ENCODE results near the gene SELENOI.
"Not testable (repeated sequence)": the region's sequence is repeated elsewhere in the genome, so short reads cannot be mapped to it uniquely, and the experiment has no call there.

SELENOI gene

GRCh38 chr2:26359886-26360473, 14.0 kb downstream of the SELENOI start:
- DNase-seq = no peak

DNA sequence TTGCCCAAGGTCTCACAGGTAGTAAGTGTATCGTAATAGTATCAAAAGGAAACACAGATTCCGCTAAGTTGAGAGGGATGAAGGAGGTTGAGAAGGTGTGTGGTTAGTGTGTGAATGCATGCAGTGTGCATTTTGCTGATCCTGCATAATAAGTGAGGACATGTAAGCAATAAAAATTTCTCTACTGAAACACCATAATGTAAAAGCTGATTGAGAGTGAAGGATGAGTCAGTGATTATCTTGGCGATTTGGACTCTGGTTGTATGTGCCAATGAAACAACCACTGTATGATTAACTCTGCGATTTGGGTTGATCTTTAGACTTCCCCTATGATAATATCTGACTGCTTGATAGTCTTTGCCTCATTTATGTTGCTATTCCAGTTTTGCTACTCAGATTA, 17.4 kb downstream of the SELENOI start:
- no peak for DNase-seq

- DNase-seq = no peak
These were observed 18.0 kb downstream of the SELENOI start for GRCh38 chr2:26363958-26364357.

DNA sequence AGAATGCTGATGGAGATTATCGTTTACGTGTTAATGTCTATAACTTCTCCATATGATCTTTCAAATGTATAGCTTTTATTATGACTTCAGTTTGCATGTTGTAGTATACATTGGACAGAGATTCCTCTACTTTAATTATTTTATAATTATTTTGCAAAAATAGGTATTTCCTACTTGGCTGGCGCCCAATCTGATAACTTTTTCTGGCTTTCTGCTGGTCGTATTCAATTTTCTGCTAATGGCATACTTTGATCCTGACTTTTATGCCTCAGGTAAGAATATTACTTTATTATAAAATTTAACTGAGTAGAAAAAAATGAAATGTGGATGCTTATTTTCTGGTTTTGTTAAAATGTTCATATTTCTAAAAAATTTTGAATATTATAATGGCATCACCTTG, 18.7 kb downstream of the SELENOI start:
- no peak for DNase-seq

DNA sequence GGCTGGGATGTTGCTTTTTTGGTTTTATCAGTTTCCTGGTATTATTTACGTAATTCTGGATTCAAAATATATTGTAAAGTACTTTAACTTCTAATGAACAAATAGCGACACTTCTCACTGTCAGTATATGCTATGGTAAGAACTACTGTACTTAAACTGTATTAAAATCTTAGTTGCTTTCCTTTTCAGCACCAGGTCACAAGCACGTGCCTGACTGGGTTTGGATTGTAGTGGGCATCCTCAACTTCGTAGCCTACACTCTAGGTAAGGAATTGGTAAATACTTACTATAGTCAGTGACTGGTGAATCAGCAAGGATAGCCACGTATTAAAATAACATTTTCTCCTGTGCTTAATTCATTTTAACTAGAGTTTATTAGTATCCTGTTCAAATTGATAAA, 21.0 kb downstream of the SELENOI start:
- no peak for DNase-seq

GRCh38 chr2:26369664-26370063, 23.7 kb downstream of the SELENOI start:
- not testable (repeated sequence) for DNase-seq

GRCh38 chr2:26370909-26371308, 25.0 kb downstream of the SELENOI start:
- DNase-seq = not testable (repeated sequence)

DNA sequence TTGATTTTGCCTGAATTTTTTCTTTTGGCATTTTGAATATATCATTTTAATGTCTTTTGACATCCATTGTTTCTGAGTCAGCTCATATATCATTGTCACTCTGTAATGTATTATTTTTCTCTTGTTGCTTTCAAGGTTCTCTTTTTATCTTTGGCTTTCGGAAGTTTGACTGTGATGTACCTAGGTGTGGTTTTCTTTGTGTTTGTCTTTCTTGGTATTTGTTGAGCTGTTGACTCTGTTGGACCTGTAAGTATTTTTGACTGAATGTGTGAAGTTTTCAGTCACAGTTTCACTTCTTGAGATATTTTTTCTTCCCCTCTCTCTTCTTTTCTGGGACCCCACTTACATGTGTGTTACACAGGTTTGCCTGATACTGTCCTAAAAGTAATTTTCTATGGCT, 30.9 kb downstream of the SELENOI start:
- no peak for DNase-seq

DNA sequence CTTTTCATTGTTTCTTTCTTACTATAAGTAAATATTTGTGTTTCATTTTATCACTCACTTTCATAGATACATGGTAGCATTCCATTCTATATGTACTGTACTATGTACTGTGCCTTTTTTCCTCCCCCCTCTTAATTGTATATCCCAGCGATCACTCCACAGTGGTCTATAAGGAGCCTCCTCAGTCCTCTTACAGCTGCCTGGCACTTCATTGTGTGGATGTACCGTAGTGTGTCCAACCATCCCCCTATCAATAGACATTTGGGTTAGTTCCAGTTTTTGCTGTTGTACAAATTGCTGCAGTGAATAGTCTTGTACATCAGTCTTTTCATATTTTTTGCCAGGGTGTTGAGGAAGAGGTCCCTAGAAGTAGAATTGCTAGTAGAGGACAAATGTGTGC, 34.3 kb downstream of the SELENOI start:
- no peak for DNase-seq

GRCh38 chr2:26382564-26382963, 36.6 kb downstream of the SELENOI start:
- DNase-seq = peak; percentile 57

DNA sequence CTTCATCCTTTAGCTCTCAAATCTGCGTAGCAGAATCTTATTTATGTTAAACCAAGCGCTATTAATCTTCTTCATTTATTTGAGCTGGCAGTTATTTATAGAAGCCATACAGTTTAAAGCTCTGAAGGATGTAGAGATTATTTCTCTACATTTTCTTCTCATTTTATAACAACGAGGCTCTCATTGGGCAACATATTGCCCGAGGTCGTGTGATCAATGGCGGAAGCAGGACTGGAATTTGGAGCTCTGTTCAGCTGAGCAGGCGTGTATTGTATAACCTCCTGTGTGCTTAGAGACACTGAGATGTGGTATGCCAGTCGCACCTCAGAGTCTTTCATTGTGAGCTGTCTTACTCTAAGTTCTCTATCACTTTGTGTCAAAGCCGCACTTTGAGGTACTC, 38.2 kb downstream of the SELENOI start:
- no peak for DNase-seq

- no peak for DNase-seq
These were observed 38.7 kb downstream of the SELENOI start for GRCh38 chr2:26384597-26384996.

GRCh38 chr2:26387189-26387588, 41.2 kb downstream of the SELENOI start:
- peak; percentile 32 for DNase-seq

GRCh38 chr2:26394694-26395093, 48.8 kb downstream of the SELENOI start:
- no peak for DNase-seq

- DNase-seq = no peak
These were observed 49.5 kb downstream of the SELENOI start for GRCh38 chr2:26395394-26395793.

DNA sequence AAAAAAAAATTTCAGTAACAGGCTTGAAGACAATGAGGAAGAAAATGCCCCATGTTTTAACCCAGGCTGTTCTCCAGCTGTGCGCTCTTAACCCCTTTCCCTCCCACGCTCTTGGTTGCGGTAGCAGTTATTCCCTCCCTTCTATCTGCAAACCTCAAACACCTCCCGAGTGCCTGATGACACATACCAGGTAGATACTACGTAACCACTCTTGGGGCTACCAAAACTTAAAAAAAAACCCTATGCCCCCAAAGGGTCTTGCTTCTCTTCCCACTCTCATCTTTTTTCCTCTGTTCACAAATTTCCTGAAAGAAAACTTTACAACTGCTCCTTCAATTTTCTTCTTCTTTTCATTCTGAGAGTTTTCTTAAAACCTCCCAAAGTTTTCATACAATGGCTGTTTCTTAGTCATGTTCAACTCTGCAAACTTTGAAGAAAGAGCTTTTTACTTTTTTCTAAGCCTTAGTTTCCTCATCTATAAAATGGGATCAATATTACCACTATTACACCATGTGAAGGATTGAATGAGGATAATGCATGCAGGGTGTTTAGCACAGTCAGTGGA, 50.9 kb downstream of the SELENOI start:
- no peak for DNase-seq

DNA sequence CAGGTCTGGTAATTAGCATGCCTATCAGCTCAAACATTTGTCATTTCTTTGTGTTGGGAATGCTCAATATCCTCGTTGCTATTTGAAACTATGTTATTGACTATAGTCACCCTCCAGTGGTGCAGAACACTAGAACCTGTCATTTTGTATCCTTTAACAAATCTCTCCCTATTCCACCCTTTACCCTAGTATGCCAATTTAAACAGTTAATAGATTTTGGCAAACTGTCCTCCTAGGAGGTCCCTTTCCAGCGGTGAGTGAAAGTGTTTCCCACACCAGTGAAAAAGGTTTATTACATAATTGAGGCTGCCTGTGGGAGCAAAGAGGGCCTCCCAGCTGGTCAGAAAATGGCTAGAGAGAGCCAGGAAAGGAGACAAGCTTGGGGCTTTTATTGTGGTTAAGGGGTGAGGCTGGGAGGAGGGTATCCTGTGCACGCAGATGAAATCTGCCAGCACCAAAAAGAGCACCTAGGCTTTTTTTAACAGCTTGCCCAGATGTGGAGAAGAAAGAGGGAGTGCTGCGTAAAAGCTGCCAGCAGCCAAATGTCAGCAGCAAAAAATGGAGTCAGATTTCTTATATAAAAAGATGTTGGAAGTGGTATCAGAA, 53.9 kb downstream of the SELENOI start:
- DNase-seq = no peak

- DNase-seq = no peak
These were observed 54.8 kb downstream of the SELENOI start for GRCh38 chr2:26400723-26401122.

DNA sequence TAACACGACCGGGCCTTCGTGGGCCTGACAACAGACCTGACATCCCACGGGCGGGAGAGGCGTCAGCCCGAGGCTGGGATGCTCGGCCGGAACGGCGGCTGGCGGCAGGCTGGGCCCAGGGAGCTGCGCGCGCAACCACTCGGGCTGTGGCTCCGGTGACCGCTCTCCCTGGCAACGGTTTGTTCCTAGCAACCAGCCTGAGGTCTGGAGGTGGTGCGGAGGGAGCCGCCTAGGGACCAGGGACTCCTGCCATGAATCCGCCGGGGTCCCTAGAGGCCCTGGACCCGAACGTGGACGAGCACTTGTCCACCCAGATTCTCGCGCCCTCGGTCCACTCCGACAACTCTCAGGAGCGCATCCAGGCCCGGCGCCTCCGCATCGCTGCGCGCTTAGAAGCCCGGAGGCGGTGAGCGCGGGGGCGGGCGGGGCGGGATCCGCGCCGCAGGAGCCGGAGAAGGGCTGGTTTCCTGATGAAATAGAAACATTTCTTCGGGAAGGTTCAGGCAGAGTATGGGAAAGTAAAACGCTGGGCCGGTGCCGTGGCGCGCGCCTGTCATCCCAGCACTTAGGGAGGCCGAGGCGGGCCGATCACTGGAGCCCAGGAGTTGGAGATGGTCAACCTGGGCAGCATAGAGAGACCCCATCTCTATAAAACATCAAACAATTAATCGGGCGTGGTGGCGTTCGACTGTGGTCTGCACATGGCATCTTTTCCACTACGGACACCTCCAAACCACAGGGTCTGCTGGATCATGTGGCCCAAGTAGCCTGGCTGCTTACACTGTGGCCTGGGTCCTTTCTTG, 56.0 kb downstream of the SELENOI start, which contains the start of gene DRC1:
TSS of gene DRC1 (plus strand) at position 182 of the 803 bp plus-strand sequence. CDS start at position 252, 70 bp downstream.
- peak; percentile 61 for DNase-seq

DNA sequence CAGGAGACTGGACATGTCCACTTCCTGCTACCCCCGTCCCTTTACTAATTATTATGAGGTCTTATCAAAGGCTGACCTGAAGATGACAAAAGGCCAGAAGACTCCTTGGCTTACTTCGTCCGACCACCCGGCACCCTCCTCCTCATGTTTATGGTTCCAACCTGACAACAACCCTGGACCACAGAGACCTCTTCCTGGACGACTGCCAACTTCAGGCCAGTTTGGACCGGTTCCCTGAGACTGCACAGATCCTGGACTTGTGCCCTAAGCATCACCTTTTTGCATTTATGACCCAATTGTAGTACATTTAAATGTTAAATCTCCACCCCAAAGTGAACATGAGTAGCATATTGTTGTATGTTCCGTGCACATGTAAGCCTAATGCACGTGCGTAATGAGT, 61.6 kb downstream of the SELENOI start:
- no peak for DNase-seq

- no peak for DNase-seq
These were observed 63.8 kb downstream of the SELENOI start for GRCh38 chr2:26409785-26410184.

DNA sequence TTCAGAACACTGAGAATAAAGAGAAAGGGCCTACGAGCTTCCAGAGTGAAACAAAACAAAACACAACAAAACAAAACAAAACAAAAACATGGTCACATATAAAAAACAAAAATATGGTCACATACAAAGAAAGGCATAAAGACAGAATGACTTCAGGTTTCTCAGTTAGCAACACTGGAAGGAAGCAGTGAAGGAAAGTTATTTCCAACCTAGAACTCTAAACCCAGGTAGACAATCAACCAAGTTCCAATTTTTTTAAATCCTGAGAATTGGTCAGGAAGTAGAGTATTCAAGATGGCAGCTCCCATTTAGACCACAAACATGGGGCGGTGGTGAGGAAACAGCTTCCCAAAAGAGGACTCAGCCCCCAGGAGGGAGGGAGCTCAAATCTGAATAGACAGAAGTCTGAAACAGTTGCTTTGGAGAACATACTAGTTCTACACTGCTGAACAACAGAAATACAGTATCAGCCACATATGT, 64.9 kb downstream of the SELENOI start:
- DNase-seq = peak; percentile 29

- no peak for DNase-seq
These were observed 65.5 kb downstream of the SELENOI start for GRCh38 chr2:26411419-26411818.

All from inflammatory macrophage treated with lipopolysaccharide for 4 hours (primary cell).